DMS114 treated with DMSO at 0.1 percent for 48 hours (cell line): ENCODE results near the gene NPAS4.
"Not testable (repeated sequence)": the region's sequence is repeated elsewhere in the genome, so short reads cannot be mapped to it uniquely, and the experiment has no call there.

Source experiments
- DNase-seq: peaks from one replicate; lab custom pipeline; 2025; ENCODE audit not compliant: unreplicated experiment; lab: John Stamatoyannopoulos, UW

Gene NPAS4

GRCh38 chr11:66417000-66417399, 3.8 kb upstream of the NPAS4 start:
- DNase-seq: no peak

GRCh38 chr11:66418168-66418985, 2.5 kb upstream of the NPAS4 start:
- DNase-seq: no peak

GRCh38 chr11:66418986-66419308, 1.9 kb upstream of the NPAS4 start:
- DNase-seq: no peak

- no peak for DNase-seq
Measured at GRCh38 chr11:66419825-66420224, 1.0 kb upstream of the NPAS4 start.

GRCh38 chr11:66421492-66422205, 814 bp downstream of the NPAS4 start:
- DNase-seq: peak; percentile 76

GRCh38 chr11:66426314-66426713, 5.5 kb downstream of the NPAS4 start:
- no peak for DNase-seq

- no peak for DNase-seq
Measured at GRCh38 chr11:66428933-66429332, 8.1 kb downstream of the NPAS4 start.

- peak; percentile 69 for DNase-seq
Measured at GRCh38 chr11:66429983-66430602, 9.3 kb downstream of the NPAS4 start.

GRCh38 chr11:66431287-66431686, 10.5 kb downstream of the NPAS4 start:
- not testable (repeated sequence) for DNase-seq

- not testable (repeated sequence) for DNase-seq
Measured at GRCh38 chr11:66431871-66432329, 11.1 kb downstream of the NPAS4 start.

- no peak for DNase-seq
Measured at GRCh38 chr11:66432597-66432996, 11.8 kb downstream of the NPAS4 start.

- no peak for DNase-seq
Measured at GRCh38 chr11:66437979-66438503, 17.2 kb downstream of the NPAS4 start.

GRCh38 chr11:66438504-66439466, 17.9 kb downstream of the NPAS4 start, which contains the start of gene MRPL11:
Gene MRPL11 (minus strand): TSS chr11:66438848. CDS start chr11:66438754, 94 bp downstream.
- DNase-seq: peak; percentile 95

- DNase-seq: not testable (repeated sequence)
Measured at GRCh38 chr11:66440101-66440939, 19.5 kb downstream of the NPAS4 start.

GRCh38 chr11:66440940-66441282, 20.1 kb downstream of the NPAS4 start:
- not testable (repeated sequence) for DNase-seq

- no peak for DNase-seq
Measured at GRCh38 chr11:66443602-66444001, 22.8 kb downstream of the NPAS4 start.

- DNase-seq: no peak
Measured at GRCh38 chr11:66447012-66447411, 26.2 kb downstream of the NPAS4 start.

GRCh38 chr11:66448523-66448922, 27.7 kb downstream of the NPAS4 start:
- DNase-seq: no peak

- DNase-seq: no peak
Measured at GRCh38 chr11:66450560-66450959, 29.7 kb downstream of the NPAS4 start.

GRCh38 chr11:66451663-66452062, 30.8 kb downstream of the NPAS4 start:
- DNase-seq: no peak
